Naive thymus-derived CD4-positive, alpha-beta T cell (primary cell): Measurements from ENCODE around the gene MAN1C1. TPM values are rescaled to one million over a fixed set of nuclear protein-coding genes. Genes with fewer than 3 reads are reported as not detected.

ENCODE experiments used
- ATAC-seq: fragments of 150-1000 bp; cut with Tn5 transposase; 2 replicates; pipeline ENCODE4 v1.10.0; 2021; ENCODE audit warnings: mild to moderate bottlenecking, moderate library complexity
- CTCF ChIA-PET: fragments of 350-600 bp; sonication (Branson Sonifier 250); formaldehyde crosslinking; loops from one replicate; lab custom pipeline; 2021; ENCODE audit warnings: antibody characterized with exemption; lab: Charles Lee
- POLR2A ChIA-PET: fragments of 350-600 bp; sonication (Branson Sonifier 250); formaldehyde crosslinking; loops from one replicate; lab custom pipeline; 2021; ENCODE audit warnings: antibody characterized with exemption, inconsistent platforms; lab: Charles Lee
- DNase-seq, 9 donors: peaks; one replicate each; pipeline versions ENCODE4 v3.0.0 to v3.0.0-alpha.2; 2020 to 2022; ENCODE audit warnings: mixed read lengths in 1 of 9
- H3K27ac ChIP-seq: one replicate; pipeline ENCODE4 v1.7.0; 2013; ENCODE audit warnings: mild to moderate bottlenecking, low read depth, low read length, moderate library complexity
- H3K27me3 ChIP-seq, 2 donors: one replicate each; pipeline ENCODE4 v1.7.0; 2013; ENCODE audit warnings: low read length in 2 of 2, mild to moderate bottlenecking in 2 of 2, moderate library complexity in 2 of 2; ENCODE audit not compliant: control insufficient read depth in 2 of 2, insufficient read depth in 2 of 2
- H3K36me3 ChIP-seq, 3 experiments: 1 replicate in 2 of 3; 2 replicates in 1 of 3; pipeline ENCODE4 v1.7.0; 2013; ENCODE audit warnings: low read length in 3 of 3, mild to moderate bottlenecking in 3 of 3, moderate library complexity in 1 of 3; ENCODE audit not compliant: insufficient read depth in 3 of 3, control insufficient read depth in 2 of 3
- H3K4me1 ChIP-seq, 2 donors: one replicate each; pipeline ENCODE4 v1.7.0; 2013; ENCODE audit warnings: low read length in 2 of 2, mild to moderate bottlenecking in 2 of 2, moderate library complexity in 1 of 2; ENCODE audit not compliant: control insufficient read depth in 2 of 2, insufficient read depth in 2 of 2
- H3K4me3 ChIP-seq: 2 replicates; pipeline ENCODE4 v1.7.0; 2013; ENCODE audit warnings: mild to moderate bottlenecking, low read length
- H3K9me3 ChIP-seq, 3 experiments: 1 replicate in 2 of 3; 2 replicates in 1 of 3; pipeline ENCODE4 v1.7.0; 2013; ENCODE audit warnings: low read length in 3 of 3; ENCODE audit not compliant: control insufficient read depth in 2 of 3
- H3K27ac Mint-ChIP-seq, 9 donors: one replicate each; pipeline ENCODE4 v1.8.0; 2020 to 2022; ENCODE audit warnings: mixed read lengths in 9 of 9, mild to moderate bottlenecking in 8 of 9, moderate library complexity in 5 of 9, inconsistent platforms in 2 of 9
- H3K27me3 Mint-ChIP-seq, 5 donors: one replicate each; pipeline ENCODE4 v1.8.0; 2021 to 2022; ENCODE audit warnings: mixed read lengths in 5 of 5, mild to moderate bottlenecking in 1 of 5
- H3K36me3 Mint-ChIP-seq, 5 donors: one replicate each; pipeline ENCODE4 v1.8.0; 2020 to 2022; ENCODE audit warnings: mixed read lengths in 5 of 5, mild to moderate bottlenecking in 3 of 5, inconsistent platforms in 1 of 5
- H3K4me1 Mint-ChIP-seq, 7 donors: one replicate each; pipeline ENCODE4 v1.8.0; 2020 to 2022; ENCODE audit warnings: mixed read lengths in 7 of 7, mild to moderate bottlenecking in 3 of 7, inconsistent platforms in 1 of 7
- H3K4me3 Mint-ChIP-seq, 10 donors: one replicate each; pipeline ENCODE4 v1.8.0; 2020 to 2022; ENCODE audit warnings: mild to moderate bottlenecking in 10 of 10, mixed read lengths in 10 of 10, moderate library complexity in 6 of 10, inconsistent platforms in 2 of 10
- H3K9me3 Mint-ChIP-seq, 11 donors: one replicate each; pipeline ENCODE4 v1.8.0; 2020 to 2022; ENCODE audit warnings: mixed read lengths in 11 of 11, mild to moderate bottlenecking in 4 of 11, inconsistent platforms in 1 of 11, moderate library complexity in 1 of 11
- intact Hi-C, 2 donors: fragments of 100-400 bp; cut with micrococcal nuclease; formaldehyde crosslinking; loops; one replicate each; pipeline ENCODE4 v1.15.1; 2023
- polyA plus RNA-seq, 2 donors: library from polyadenylated mRNA; unstranded; fragments of 300-500 nt; fragmentation: Illumina TruSeq; gene quantifications; one replicate each; pipeline ENCODE4 v1.2.3, GENCODE V29; 2021
- total RNA-seq, 6 experiments: library from RNA in 5 of 6; stranded (reverse) in 5 of 6; gene quantifications; 1 replicate in 5 of 6; 2 replicates in 1 of 6; pipeline ENCODE4 v1.2.3 and lab custom pipeline; 2021 to 2026

MAN1C1 gene
- total and polyA plus RNA-seq, 7 experiments from 2014 or later, result 16.0 to 85.5 (median 61.0) TPM

GRCh38 chr1:25641931-25642573 is 25.5 kb downstream of the MAN1C1 start:
- H3K4me1 Mint-ChIP-seq, result peaks cover 50 to 96% (median 92%) of the 10 kb centered on the region in 7 donors
- peaks cover 20 to 59% of the 10 kb centered on the region in 2 donors for H3K4me1 ChIP-seq
- peak overlapping the region; percentile 81 to 96 (median 92) for H3K27ac Mint-ChIP-seq
- H3K4me3 Mint-ChIP-seq, result peak overlapping the region; percentile 43 to 89 (median 72)
- H3K27ac ChIP-seq, result peak overlapping the region; percentile 77
- ATAC-seq (peak; percentile 50), DNase-seq (peak in 3 of 9 donors; percentile 6 to 54 (median 41))
- intact Hi-C loops, result loop anchor here (1.0 kb wide), 6 partner anchors 10 to 133 kb away; no protein-coding TSS in a partner anchor
- no peaks in the 10 kb centered on the region for H3K27me3 ChIP-seq
- peaks cover 0 to 21% (median 6%) of the 10 kb centered on the region in 3 experiments for H3K36me3 ChIP-seq
- peaks cover 0 to 83% (median 0%) of the 10 kb centered on the region in 5 donors for H3K27me3 Mint-ChIP-seq
- H3K9me3 Mint-ChIP-seq, result peaks cover 0 to 17% (median 11%) of the 10 kb centered on the region in 11 donors
- H3K9me3 ChIP-seq, result no peaks in the 10 kb centered on the region
- H3K4me3 ChIP-seq, result peak overlapping the region; percentile 53
- POLR2A ChIA-PET, result interaction anchor here (0.6 to 6.4 kb wide), 16 partner anchors 8 to 178 kb away, joined by 3 to 125 read pairs (median 6); partner anchors contain the start of gene MTFR1L
- CTCF ChIA-PET, result interaction anchor here (0.6 to 5.6 kb wide), 12 partner anchors 11 to 1174 kb away, joined by 3 to 35 read pairs (median 4); no protein-coding TSS in a partner anchor
- H3K36me3 Mint-ChIP-seq, result peaks cover 12 to 57% (median 42%) of the 10 kb centered on the region in 5 donors

DNA sequence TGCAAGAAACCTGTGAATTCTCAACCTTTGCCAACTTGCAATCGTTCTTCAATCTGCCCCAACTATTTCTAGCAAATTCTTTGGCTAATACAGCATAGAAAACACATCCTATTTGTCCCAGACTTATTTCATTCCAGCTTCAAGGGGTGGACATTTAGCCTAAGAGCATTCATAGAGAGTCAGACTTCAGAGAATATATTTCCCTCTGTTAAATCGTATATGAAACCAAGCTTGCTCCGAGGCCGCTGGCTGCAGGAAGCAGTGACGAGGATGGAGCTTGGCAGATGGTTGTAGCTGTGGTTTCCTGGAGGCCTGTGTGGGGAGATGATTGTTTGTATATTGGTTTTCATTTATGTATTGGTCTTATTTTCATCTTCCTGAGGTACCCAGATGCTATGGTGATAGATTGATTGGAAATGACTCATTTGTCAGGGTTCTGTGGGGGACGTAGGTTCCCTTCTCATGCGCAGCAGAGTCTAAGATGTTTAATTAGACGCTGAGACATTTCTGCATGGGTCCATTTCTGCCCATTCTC is 26.1 kb downstream of the MAN1C1 start:
- ATAC-seq (peak; percentile 96), DNase-seq (peak; percentile 29 to 88 (median 84))
- POLR2A ChIA-PET, result interaction anchor here (0.6 to 6.4 kb wide), 16 partner anchors 9 to 178 kb away, joined by 3 to 125 read pairs (median 7); partner anchors contain the start of gene MTFR1L
- peak overlapping the region; percentile 43 to 89 (median 72) for H3K4me3 Mint-ChIP-seq
- Histone ChIP-seq H3K27me3 (no peaks in the 10 kb centered on the region), H3K4me1 (peaks cover 20 to 65% of the 10 kb centered on the region in 2 donors), H3K36me3 (peaks cover 0 to 21% (median 6%) of the 10 kb centered on the region in 3 experiments), H3K9me3 (no peaks in the 10 kb centered on the region), H3K27ac (peak overlapping the region; percentile 77), H3K4me3 (peak overlapping the region; percentile 53)
- CTCF ChIA-PET, result interaction anchor here (0.6 to 5.6 kb wide), 12 partner anchors 11 to 151 kb away, joined by 3 to 35 read pairs (median 4); no protein-coding TSS in a partner anchor
- H3K9me3 Mint-ChIP-seq, result peaks cover 0 to 17% (median 11%) of the 10 kb centered on the region in 11 donors
- H3K27me3 Mint-ChIP-seq, result peaks cover 0 to 85% (median 0%) of the 10 kb centered on the region in 5 donors
- H3K4me1 Mint-ChIP-seq, result peaks cover 54 to 96% (median 92%) of the 10 kb centered on the region in 7 donors
- intact Hi-C loops, result loop anchor here (1.0 kb wide), 6 partner anchors 10 to 133 kb away; no protein-coding TSS in a partner anchor
- peak overlapping the region; percentile 81 to 96 (median 92) for H3K27ac Mint-ChIP-seq
- peaks cover 12 to 53% (median 38%) of the 10 kb centered on the region in 5 donors for H3K36me3 Mint-ChIP-seq

DNA sequence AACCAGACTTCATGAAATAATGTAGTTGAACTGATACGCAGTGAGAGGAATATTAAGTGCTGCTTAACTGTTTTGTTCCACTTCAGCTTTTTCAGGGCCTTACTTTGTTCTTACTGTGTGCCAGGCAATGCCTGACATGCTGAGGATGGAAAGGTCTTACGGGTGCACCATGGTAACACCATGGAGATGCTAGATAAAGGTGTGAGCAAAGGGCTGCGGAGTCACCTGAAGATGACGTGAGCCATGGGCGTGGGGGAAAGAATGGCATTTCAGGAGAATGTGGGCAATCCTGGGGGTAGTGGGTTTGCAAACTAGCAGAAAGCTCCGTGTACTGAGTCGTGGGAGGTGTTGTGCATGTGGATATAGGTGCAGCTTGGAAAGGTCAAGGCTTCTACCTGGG is 27.3 kb downstream of the MAN1C1 start:
- intact Hi-C loops, result no loop called here
- Mint-ChIP-seq H3K36me3 (peaks cover 2 to 44% (median 25%) of the 10 kb centered on the region in 5 donors), H3K4me1 (peaks cover 59 to 96% (median 92%) of the 10 kb centered on the region in 7 donors), H3K9me3 (peaks cover 0 to 7% (median 4%) of the 10 kb centered on the region in 11 donors), H3K27ac (peak overlapping the region; percentile 50 to 94 (median 88)), H3K4me3 (peak overlapping the region; percentile 43 to 70 (median 64)), H3K27me3 (peaks cover 0 to 85% (median 0%) of the 10 kb centered on the region in 5 donors)
- ATAC-seq (no peak), DNase-seq (peak in 1 of 9 donors; percentile 32)
- Histone ChIP-seq H3K4me3 (no peak overlapping the region), H3K9me3 (no peaks in the 10 kb centered on the region), H3K4me1 (peaks cover 20 to 78% of the 10 kb centered on the region in 2 donors), H3K36me3 (peaks cover 0 to 21% (median 8%) of the 10 kb centered on the region in 3 experiments), H3K27me3 (no peaks in the 10 kb centered on the region), H3K27ac (no peak overlapping the region)
- CTCF ChIA-PET, result interaction anchor here (1.1 to 5.6 kb wide), 3 partner anchors 21 to 35 kb away, joined by 3 to 35 read pairs (median 13); no protein-coding TSS in a partner anchor
- POLR2A ChIA-PET, result interaction anchor here (1.1 to 6.4 kb wide), 8 partner anchors 11 to 40 kb away, joined by 3 to 125 read pairs (median 12); no protein-coding TSS in a partner anchor

DNA sequence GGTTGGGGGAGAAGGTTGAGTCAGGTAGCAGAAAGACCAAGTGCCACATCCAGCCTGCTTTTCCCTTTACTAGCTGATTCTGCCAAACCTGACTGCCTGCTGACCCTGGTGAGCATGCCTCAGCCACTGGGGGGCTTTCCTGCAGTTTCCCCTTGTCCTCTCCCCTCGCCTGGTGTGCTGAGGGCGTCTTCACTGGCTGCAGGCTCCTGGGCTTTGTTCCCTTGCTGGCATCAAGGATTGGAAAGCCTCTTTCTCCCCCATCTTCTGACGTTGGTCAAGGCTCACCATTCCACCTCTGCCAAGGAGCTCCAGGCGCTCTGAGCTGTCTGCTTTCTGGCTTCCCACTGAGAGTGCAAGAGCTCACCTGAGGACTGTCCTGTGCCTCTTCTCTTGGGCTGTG is 28.4 kb downstream of the MAN1C1 start:
- H3K4me1 Mint-ChIP-seq, result peaks cover 57 to 94% (median 90%) of the 10 kb centered on the region in 7 donors
- ChIA-PET POLR2A (interaction anchor here (0.7 to 1.6 kb wide), 3 partner anchors 10 to 13 kb away, joined by 3 to 8 read pairs (median 3); no protein-coding TSS in a partner anchor), CTCF (interaction anchor here (1.1 kb wide), 1 partner anchor 36 kb away, joined by 3 read pairs; no protein-coding TSS in a partner anchor)
- H3K27ac Mint-ChIP-seq, result peak overlapping the region in 7 of 9 donors; percentile 48 to 94 (median 81)
- peak overlapping the region in 6 of 10 donors; percentile 2 to 68 (median 31) for H3K4me3 Mint-ChIP-seq
- Histone ChIP-seq H3K36me3 (peaks cover 0 to 24% (median 11%) of the 10 kb centered on the region in 3 experiments), H3K27ac (no peak overlapping the region), H3K4me3 (no peak overlapping the region), H3K9me3 (no peaks in the 10 kb centered on the region), H3K27me3 (no peaks in the 10 kb centered on the region), H3K4me1 (peaks cover 20 to 78% of the 10 kb centered on the region in 2 donors)
- no peak for DNase-seq
- intact Hi-C loops, result no loop called here
- peaks cover 0 to 83% (median 0%) of the 10 kb centered on the region in 5 donors for H3K27me3 Mint-ChIP-seq
- H3K9me3 Mint-ChIP-seq, result no peaks in the 10 kb centered on the region
- peaks cover 0 to 37% (median 16%) of the 10 kb centered on the region in 5 donors for H3K36me3 Mint-ChIP-seq
- ATAC-seq, result no peak

GRCh38 chr1:25645637-25646400 is 29.2 kb downstream of the MAN1C1 start:
- no peaks in the 10 kb centered on the region for H3K9me3 Mint-ChIP-seq
- peaks cover 50 to 94% (median 90%) of the 10 kb centered on the region in 7 donors for H3K4me1 Mint-ChIP-seq
- ChIA-PET CTCF (no interaction called here), POLR2A (interaction anchor here (0.6 to 1.6 kb wide), 2 partner anchors 14 to 153 kb away, joined by 4 to 8 read pairs; no protein-coding TSS in a partner anchor)
- H3K27me3 Mint-ChIP-seq, result peaks cover 0 to 81% (median 0%) of the 10 kb centered on the region in 5 donors
- H3K4me3 ChIP-seq, result no peak overlapping the region
- ATAC-seq, result no peak
- intact Hi-C loops, result no loop called here
- H3K4me3 Mint-ChIP-seq, result peak overlapping the region in 4 of 10 donors; percentile 8 to 68 (median 32)
- peaks cover 0 to 32% (median 11%) of the 10 kb centered on the region in 3 experiments for H3K36me3 ChIP-seq
- no peaks in the 10 kb centered on the region for H3K9me3 ChIP-seq
- H3K27me3 ChIP-seq, result no peaks in the 10 kb centered on the region
- H3K4me1 ChIP-seq, result peaks cover 20 to 78% of the 10 kb centered on the region in 2 donors
- H3K27ac Mint-ChIP-seq, result peak overlapping the region in 8 of 9 donors; percentile 48 to 93 (median 70)
- peaks cover 0 to 31% (median 16%) of the 10 kb centered on the region in 5 donors for H3K36me3 Mint-ChIP-seq
- no peak for DNase-seq
- H3K27ac ChIP-seq, result no peak overlapping the region
